HG03139 (cell line): ENCODE results near the gene ZCCHC8.
A peak's percentile ranks its signal among the peaks of the same experiment; 100 is the strongest.

Experiments
- ATAC-seq: cut with Tn5 transposase; IDR thresholded peaks from one replicate; pipeline ENCODE4 v1.9.1; 2021; ENCODE audit not compliant: unreplicated experiment

The ZCCHC8 gene

GRCh38 chr12:122500685-122501488 is at the start of gene ZCCHC8:
Gene ZCCHC8, minus strand, starts transcription at chr12:122500932. Its CDS starts 92 bp downstream, at chr12:122500840.
- peak; percentile 88 for ATAC-seq

GRCh38 chr12:122547330-122547729 is 46.6 kb upstream of the ZCCHC8 start:
- no peak for ATAC-seq

GRCh38 chr12:122545855-122546254 is 45.1 kb upstream of the ZCCHC8 start:
- ATAC-seq = no peak

- no peak for ATAC-seq
Measured at GRCh38 chr12:122544537-122544936, 43.8 kb upstream of the ZCCHC8 start.

GRCh38 chr12:122538496-122538895 is 37.8 kb upstream of the ZCCHC8 start:
- ATAC-seq = no peak

- no peak for ATAC-seq
Measured at GRCh38 chr12:122537021-122537420, 36.3 kb upstream of the ZCCHC8 start.

GRCh38 chr12:122533856-122534255 is 33.1 kb upstream of the ZCCHC8 start:
- no peak for ATAC-seq

GRCh38 chr12:122528992-122529391 is 28.3 kb upstream of the ZCCHC8 start:
- no peak for ATAC-seq

- no peak for ATAC-seq
Measured at GRCh38 chr12:122528582-122528981, 27.9 kb upstream of the ZCCHC8 start.

GRCh38 chr12:122527478-122527944 is 26.8 kb upstream of the ZCCHC8 start:
- ATAC-seq = no peak

GRCh38 chr12:122526683-122527477 is 26.1 kb upstream of the ZCCHC8 start, which contains the start of the genes KNTC1 and RSRC2:
Gene KNTC1, plus strand, starts transcription at chr12:122527249. Its CDS starts 2,815 bp downstream, at chr12:122530064.
Gene RSRC2, minus strand, starts transcription at chr12:122526936. Its CDS starts 83 bp downstream, at chr12:122526853.
- peak; percentile 93 for ATAC-seq

GRCh38 chr12:122523846-122524718 is 23.4 kb upstream of the ZCCHC8 start:
- no peak for ATAC-seq

GRCh38 chr12:122523280-122523679 is 22.5 kb upstream of the ZCCHC8 start:
- ATAC-seq = no peak

- ATAC-seq = no peak
Measured at GRCh38 chr12:122520676-122521075, 19.9 kb upstream of the ZCCHC8 start.

GRCh38 chr12:122519418-122519817 is 18.7 kb upstream of the ZCCHC8 start:
- ATAC-seq = no peak

GRCh38 chr12:122518908-122519307 is 18.2 kb upstream of the ZCCHC8 start:
- ATAC-seq = no peak

GRCh38 chr12:122517877-122518276 is 17.1 kb upstream of the ZCCHC8 start:
- ATAC-seq = no peak

GRCh38 chr12:122516544-122517361 is 16.0 kb upstream of the ZCCHC8 start:
- ATAC-seq = no peak

- ATAC-seq = no peak
Measured at GRCh38 chr12:122515275-122515674, 14.5 kb upstream of the ZCCHC8 start.

GRCh38 chr12:122513660-122514059 is 12.9 kb upstream of the ZCCHC8 start:
- ATAC-seq = no peak
